ENCODE data around the gene CST5.
"Not testable (repeated sequence)": the region's sequence is repeated elsewhere in the genome, so short reads cannot be mapped to it uniquely, and the experiment has no call there.

CST5 gene

DNA sequence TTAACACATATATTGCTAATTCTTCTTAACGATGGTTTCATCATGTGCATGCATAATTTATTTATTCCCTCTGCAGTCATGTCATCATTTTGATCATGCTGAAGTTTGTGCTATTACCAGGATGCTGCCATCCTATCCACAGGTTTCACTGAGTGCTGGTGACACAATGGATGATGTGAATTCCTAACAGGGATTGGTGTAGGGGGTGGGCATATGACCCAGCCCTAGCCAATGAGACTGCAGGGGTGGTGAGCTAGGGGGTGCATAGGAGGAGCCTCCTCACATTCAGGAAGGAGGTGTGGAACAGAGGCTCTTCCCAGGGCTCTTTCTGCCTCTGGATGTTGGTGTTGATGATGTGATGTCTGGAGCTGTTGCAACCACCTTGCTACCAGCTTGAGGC is 7.5 kb downstream of the CST5 start:
- DNase-seq (ENCODE audit: low spot score): no peak
- in situ Hi-C loops (cut with MboI; ENCODE audit: low pct_unique_long_range_greater_than_20kb, low sequenced_read_pairs, unreplicated experiment): no loop called here
- TF ChIP-seq, protein P1, sequence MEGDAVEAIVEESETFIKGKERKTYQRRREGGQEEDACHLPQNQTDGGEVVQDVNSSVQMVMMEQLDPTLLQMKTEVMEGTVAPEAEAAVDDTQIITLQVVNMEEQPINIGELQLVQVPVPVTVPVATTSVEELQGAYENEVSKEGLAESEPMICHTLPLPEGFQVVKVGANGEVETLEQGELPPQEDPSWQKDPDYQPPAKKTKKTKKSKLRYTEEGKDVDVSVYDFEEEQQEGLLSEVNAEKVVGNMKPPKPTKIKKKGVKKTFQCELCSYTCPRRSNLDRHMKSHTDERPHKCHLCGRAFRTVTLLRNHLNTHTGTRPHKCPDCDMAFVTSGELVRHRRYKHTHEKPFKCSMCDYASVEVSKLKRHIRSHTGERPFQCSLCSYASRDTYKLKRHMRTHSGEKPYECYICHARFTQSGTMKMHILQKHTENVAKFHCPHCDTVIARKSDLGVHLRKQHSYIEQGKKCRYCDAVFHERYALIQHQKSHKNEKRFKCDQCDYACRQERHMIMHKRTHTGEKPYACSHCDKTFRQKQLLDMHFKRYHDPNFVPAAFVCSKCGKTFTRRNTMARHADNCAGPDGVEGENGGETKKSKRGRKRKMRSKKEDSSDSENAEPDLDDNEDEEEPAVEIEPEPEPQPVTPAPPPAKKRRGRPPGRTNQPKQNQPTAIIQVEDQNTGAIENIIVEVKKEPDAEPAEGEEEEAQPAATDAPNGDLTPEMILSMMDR (IDR thresholded peaks at IDR 0.05; ENCODE audit: extremely low read depth, insufficient read depth, missing control alignments): no peak

DNA sequence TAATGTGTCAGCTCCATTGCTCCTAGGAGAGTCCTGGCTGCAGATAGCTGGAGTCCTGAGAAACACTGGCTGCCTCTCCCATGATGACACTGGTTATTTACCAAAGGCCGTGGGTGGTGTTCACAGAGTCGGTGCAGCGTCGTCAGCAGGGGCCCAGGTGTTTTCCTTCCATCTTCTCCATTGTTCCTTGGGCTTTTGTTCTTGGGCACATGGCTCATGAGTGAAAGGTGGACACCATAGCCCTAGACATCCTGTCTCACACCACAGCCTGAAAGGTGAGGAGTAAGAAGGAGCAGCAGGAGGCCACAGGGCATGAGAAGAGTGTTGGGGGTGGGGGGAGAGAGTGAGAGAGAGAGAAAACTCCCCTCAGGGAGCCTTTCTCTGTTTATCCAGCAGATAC is 9.1 kb downstream of the CST5 start:
- TF ChIP-seq, protein P1 (IDR thresholded peaks at IDR 0.05; ENCODE audit: extremely low read depth, insufficient read depth, missing control alignments): no peak
- no peak for DNase-seq (ENCODE audit: low spot score)
- in situ Hi-C loops (cut with MboI; ENCODE audit: low pct_unique_long_range_greater_than_20kb, low sequenced_read_pairs, unreplicated experiment): no loop called here

DNA sequence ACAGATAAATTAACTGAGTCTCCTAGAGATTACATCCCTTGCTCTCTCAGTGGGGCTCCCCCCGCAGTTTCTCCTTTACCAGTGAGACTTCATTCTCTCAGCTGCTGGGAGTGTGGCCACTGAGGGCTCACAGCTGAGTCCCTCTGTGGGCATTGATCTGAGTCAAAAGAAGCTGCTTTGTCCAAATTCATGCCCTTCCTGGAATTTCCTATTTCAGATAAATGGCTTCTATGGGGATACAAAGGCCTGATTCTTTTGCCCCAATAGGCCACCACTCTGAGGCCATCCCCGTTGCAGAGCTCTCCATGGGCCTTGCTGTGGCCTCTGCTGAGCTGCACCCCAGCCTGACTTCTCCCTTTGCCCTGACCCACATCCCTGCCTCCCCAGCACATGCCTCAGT is 10.0 kb downstream of the CST5 start:
- in situ Hi-C loops (cut with MboI; ENCODE audit: low pct_unique_long_range_greater_than_20kb, low sequenced_read_pairs, unreplicated experiment): no loop called here
- TF ChIP-seq, protein P1 (IDR thresholded peaks at IDR 0.05; ENCODE audit: extremely low read depth, insufficient read depth, missing control alignments): no peak
- no peak for DNase-seq (ENCODE audit: low spot score)

DNA sequence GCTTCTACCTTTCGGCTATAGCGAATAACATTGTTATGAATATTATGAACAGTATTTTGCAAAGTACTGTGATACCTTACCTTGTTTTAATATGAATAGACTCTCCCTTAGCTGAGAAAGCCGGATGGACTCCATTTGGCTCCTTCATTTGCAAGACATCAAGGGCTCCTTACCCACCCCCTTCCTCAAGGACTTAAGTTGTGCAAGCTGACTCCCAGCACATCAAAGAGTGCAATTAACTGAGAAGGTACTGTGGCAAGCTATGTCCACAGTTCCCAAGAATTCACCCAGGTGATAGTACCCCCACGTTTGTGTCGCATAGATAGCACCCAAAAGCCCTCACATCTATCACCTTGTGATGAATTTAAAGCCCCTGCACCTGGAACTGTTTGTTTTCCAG is 11.2 kb downstream of the CST5 start:
- TF ChIP-seq, protein P1 (IDR thresholded peaks at IDR 0.05; ENCODE audit: extremely low read depth, insufficient read depth, missing control alignments): no peak
- in situ Hi-C loops (cut with MboI; ENCODE audit: low pct_unique_long_range_greater_than_20kb, low sequenced_read_pairs, unreplicated experiment): no loop called here
- no peak for DNase-seq (ENCODE audit: low spot score)

DNA sequence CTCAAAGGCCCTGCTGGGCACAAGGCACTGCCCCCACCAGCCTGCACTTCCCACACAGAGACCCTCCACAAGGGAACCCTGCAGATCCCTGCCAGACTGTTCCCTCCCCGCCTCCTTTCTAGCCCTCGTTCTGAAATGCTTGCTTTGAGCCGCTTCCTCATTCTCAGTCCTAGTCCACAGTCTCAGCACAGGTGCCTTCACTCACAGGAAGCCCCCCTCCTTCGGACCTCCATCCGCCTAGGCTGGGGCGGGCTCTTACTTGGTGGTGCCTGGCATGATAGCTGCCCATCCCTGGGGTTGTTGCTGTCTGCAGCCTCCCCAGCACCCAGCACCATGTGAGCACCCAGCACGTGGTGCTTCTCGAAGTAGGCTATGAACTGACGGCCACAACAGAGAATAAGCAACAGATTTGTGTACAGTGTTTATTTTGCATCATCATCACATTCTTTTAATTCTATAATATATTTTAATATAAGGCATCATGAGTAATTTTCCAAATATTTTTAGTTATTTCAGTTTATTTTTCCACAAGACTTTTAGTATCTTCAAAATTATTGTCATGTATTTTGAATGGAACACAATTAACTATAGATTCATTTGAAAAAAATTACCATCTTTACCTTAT is 12.3 kb downstream of the CST5 start:
- TF ChIP-seq, protein P1 (IDR thresholded peaks at IDR 0.05; ENCODE audit: extremely low read depth, insufficient read depth, missing control alignments): no peak
- in situ Hi-C loops (cut with MboI; ENCODE audit: low pct_unique_long_range_greater_than_20kb, low sequenced_read_pairs, unreplicated experiment): no loop called here

DNA sequence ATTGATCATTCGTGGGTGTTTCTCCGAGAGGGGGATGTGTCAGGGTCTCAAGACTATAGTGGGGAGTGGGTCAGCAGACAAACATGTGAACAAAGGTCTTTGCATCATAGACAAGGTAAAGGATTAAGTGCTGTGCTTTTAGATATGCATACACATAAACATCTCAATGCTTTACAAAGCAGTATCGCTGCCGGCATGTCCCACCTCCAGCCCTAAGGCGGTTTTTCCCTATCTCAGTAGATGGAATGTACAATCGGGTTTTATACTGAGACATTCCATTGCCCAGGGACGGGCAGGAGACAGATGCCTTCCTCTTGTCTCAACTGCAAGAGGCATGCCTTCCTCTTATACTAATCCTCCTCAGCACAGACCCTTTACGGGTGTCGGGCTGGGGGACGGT is 18.8 kb downstream of the CST5 start:
- DNase-seq (ENCODE audit: low spot score); in situ Hi-C loops (cut with MboI; ENCODE audit: low pct_unique_long_range_greater_than_20kb, low sequenced_read_pairs, unreplicated experiment): not testable (repeated sequence)

More for the DNA sequence above, 12.3 kb downstream of the CST5 start:
- DNase-seq (ENCODE audit: low spot score): no peak

DNA sequence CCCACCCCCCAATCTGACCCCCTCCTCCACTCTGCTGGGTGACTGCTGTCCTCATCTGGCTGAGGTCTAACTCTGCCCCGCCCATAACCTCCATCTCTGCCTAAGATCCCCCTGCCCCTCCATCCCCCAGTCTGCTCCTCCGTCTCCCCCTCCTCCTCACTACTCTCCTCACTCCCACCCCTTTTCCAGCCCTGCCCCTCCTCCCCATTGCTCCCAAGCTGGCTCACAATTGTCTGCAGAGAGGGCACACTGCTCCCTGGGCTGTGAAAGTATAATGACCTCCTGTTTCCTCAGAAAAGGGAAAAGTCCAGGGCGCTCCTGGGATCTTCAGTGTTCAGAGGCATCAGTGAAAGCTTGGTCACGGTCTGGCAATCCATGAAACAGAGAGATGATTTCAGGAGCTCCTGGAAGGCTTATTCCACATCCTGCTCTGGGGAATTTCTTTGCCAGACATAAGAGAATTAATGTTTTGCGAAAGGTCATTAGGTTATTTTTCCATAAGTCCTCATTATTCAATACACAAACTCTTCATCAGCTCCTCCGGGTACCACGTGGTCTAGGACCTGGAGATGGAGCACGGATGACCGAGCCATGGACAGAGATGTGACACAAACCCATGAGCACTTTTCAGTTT is 21.5 kb downstream of the CST5 start:
- no peak for DNase-seq (ENCODE audit: low spot score)
- in situ Hi-C loops (cut with MboI; ENCODE audit: low pct_unique_long_range_greater_than_20kb, low sequenced_read_pairs, unreplicated experiment): no loop called here
- TF ChIP-seq, protein P1 (IDR thresholded peaks at IDR 0.05; ENCODE audit: extremely low read depth, insufficient read depth, missing control alignments): no peak

Measured in GM13977 (cell line).